Epithelial cell of esophagus (primary cell): Measurements from ENCODE around the gene NAA35.

Source experiments
- DNase-seq: peaks from one replicate; pipeline ENCODE4 v3.0.0; 2010; ENCODE audit warnings: low read depth
- H3K4me3 ChIP-seq: 2 replicates; pipeline ENCODE4 v1.5.1; 2011; ENCODE audit warnings: mild to moderate bottlenecking, low read length, control low read depth
- TF ChIP-seq, protein P1 (sequence below): IDR thresholded peaks from 2 replicates; pipeline ENCODE4 v1.5.1; 2011; ENCODE audit warnings: low read depth, mild to moderate bottlenecking, low read length, control low read depth, inconsistent platforms; ENCODE audit not compliant: insufficient read depth; ENCODE audit errors: missing control alignments

The NAA35 gene

DNA sequence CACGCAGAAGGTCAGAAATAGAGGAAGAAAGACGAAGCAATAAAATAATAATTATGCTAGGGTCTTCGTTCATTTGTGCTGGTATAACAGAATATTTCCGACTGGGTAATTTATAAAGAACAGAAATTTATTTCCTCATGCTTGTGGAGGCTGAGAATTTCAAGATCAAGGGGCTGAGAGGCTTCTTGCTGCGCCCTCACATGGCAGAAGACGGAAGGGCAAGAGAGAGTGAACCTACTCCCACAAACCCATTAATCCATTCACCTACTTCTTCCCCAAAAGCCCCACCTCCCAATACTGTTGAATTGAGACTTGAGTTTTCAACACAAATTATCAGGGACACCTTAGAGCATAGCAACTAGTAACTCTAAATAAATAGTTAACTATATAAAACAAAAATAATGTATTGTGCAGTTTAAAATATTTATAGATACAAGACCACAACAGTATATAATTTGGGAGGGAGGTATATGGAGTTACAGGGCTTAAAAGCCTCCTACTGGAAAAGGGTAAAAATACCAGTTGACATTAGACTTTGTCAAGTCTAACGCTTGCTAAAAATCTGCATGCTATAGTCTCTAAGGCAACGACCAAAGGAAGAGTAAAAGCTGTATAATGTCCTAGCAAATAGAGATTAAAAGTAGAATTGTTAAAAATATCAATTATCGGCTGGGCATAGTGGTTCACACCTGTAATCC is 40.3 kb upstream of the NAA35 start:
- no peak overlapping the region for H3K4me3 ChIP-seq
- TF ChIP-seq, protein P1, sequence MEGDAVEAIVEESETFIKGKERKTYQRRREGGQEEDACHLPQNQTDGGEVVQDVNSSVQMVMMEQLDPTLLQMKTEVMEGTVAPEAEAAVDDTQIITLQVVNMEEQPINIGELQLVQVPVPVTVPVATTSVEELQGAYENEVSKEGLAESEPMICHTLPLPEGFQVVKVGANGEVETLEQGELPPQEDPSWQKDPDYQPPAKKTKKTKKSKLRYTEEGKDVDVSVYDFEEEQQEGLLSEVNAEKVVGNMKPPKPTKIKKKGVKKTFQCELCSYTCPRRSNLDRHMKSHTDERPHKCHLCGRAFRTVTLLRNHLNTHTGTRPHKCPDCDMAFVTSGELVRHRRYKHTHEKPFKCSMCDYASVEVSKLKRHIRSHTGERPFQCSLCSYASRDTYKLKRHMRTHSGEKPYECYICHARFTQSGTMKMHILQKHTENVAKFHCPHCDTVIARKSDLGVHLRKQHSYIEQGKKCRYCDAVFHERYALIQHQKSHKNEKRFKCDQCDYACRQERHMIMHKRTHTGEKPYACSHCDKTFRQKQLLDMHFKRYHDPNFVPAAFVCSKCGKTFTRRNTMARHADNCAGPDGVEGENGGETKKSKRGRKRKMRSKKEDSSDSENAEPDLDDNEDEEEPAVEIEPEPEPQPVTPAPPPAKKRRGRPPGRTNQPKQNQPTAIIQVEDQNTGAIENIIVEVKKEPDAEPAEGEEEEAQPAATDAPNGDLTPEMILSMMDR: peak; percentile 92
- peak; percentile 63 for DNase-seq

DNA sequence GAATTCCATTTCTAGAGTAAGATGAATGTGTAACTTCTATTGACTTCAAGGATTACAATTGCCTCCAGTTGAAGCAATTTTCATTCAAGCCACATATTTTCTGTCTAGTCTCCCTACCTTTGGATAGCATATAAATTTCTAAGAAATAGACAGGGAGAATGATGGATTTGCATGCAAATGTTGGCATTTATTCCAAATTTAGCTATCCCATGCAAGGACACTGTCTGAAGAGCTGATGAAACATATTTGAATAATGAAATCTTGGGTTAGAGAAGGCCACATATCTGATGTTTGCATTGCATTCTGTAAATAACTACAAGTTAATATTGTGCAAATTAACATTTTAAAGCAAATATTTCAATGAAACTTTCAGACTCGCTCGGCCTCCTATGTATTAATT is 36.0 kb upstream of the NAA35 start:
- DNase-seq: no peak
- H3K4me3 ChIP-seq: no peak overlapping the region
- TF ChIP-seq, protein P1: no peak

GRCh38 chr9:85905957-85906356 is 35.0 kb upstream of the NAA35 start:
- no peak for DNase-seq
- H3K4me3 ChIP-seq: no peak overlapping the region
- TF ChIP-seq, protein P1: no peak

DNA sequence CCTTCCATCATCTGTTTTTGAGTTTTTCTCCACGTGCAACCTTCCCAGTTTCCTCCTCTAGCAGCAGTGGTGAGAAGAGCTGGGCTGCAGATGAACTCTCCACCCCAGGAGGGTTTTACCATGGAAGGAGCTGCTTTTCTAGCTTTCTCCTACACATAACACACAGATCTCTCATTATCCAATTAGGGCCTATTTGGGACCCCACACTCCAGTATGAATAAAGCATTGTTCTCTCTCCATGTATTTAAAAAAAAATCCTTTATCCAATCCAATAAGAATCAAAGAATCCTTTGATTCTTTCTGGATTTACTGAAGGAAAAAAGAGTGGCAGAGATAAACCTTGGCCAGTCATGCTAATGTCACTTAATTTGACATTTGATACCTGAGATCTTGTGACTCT is 31.6 kb upstream of the NAA35 start:
- no peak overlapping the region for H3K4me3 ChIP-seq
- TF ChIP-seq, protein P1: no peak
- no peak for DNase-seq

DNA sequence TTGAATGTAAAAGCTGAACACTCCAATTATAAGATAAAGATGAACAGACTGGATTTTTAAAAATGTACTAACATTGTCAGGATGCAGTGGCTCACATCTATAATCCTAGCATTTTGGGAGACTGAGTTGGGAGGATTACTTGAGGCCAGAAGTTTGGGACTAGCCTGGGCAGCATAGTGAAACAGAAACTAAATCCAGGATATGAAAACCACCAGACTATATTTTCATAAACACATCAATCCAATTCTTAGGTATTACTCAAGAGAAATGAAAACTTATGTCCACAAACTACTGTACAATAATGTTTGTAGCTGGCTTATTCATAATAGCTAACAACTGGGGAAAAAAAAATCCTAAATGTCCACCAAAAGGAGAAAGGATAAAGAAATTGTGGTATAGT is 26.8 kb upstream of the NAA35 start:
- TF ChIP-seq, protein P1: no peak
- no peak overlapping the region for H3K4me3 ChIP-seq
- no peak for DNase-seq

- H3K4me3 ChIP-seq: no peak overlapping the region
- TF ChIP-seq, protein P1: no peak
- DNase-seq: no peak
These were observed 23.2 kb upstream of the NAA35 start for GRCh38 chr9:85917756-85918155.

DNA sequence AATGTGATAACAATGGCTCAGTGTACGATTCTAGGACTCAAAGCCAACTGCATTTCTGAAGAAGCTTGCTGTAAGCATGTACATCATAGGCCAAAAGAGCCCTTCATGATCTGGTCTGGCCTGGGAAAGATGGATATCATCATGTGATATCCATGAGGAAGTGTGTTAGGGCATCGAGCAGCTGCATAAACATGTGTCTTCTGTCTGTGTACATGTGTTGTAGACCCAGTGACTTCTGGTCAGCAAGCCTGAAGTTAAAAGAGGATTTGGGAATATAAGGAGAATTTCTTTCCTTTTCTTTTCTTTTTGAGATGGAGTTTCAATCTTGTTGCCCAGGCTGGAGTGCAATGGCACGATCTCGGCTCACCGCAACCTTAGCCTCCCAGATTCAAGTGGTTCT is 15.5 kb upstream of the NAA35 start:
- no peak for DNase-seq
- TF ChIP-seq, protein P1: no peak
- H3K4me3 ChIP-seq: no peak overlapping the region
